Activated T-helper 1 cell treated with Interleukin-2 at 50 U/mL for 16 hours (primary cell): Measurements from ENCODE around the gene CNOT8.
A peak's percentile ranks its signal among the peaks of the same experiment; 100 is the strongest.
"Not testable (repeated sequence)": the region's sequence is repeated elsewhere in the genome, so short reads cannot be mapped to it uniquely, and the experiment has no call there.

Experiments
- DNase-seq: peaks from one replicate; pipeline ENCODE4 v3.0.0-alpha.2; 2020; ENCODE audit warnings: low read depth

The CNOT8 gene

DNA sequence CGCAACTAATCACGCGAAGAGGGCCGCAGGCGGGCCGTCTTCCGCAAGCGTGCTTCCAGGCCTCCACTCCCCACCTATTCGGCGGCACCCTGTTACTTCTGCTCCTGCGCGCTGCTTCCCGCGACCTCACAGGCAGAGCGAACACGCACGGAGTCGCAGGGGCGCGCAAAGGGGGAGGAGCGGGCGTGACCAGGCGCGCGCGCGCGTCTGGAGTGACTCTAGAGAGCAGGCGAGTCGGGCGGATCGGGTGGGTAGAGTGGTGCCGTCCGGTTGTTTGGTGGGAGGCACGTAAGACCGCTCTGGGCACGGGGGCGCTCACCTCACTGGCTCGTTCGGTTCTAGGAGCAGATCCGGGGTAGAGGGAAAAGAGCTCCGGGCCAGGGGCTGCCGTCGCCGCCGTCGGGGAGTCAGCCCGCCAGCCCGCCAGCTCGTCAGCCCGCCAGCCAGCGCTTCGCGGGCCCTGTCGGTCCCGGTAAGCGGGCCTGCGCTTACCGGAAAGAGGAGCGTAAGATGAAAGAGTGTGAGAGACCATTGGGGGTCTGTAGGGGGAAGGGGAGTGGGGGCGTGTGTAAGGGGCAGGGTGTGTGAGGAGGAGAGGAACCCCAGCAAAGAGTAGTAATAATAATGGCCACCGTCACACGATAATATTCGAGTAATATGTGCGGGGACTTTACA, at the start of gene CNOT8:
CNOT8 (plus strand) TSS at position 331 of the 675 bp plus-strand sequence. CDS start 4,652 bp downstream, outside the sequence.
- DNase-seq, result peak; percentile 97

DNA sequence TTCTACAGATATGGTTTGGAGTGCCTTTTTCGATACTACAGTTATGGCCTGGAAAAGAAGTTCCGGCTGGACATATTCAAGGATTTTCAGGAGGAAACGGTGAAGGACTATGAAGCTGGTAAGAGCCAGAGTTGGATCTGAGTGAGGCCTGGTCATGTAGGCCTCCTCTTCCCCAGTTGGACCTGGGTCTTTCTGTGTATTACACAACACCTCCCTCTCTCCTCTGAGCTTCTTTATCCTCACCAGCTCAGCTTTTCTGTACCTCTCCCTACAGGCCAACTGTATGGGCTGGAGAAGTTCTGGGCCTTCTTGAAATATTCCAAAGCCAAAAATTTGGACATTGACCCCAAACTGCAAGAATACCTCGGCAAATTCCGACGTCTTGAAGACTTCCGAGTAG, 47.2 kb upstream of the CNOT8 start:
- DNase-seq, result no peak

DNA sequence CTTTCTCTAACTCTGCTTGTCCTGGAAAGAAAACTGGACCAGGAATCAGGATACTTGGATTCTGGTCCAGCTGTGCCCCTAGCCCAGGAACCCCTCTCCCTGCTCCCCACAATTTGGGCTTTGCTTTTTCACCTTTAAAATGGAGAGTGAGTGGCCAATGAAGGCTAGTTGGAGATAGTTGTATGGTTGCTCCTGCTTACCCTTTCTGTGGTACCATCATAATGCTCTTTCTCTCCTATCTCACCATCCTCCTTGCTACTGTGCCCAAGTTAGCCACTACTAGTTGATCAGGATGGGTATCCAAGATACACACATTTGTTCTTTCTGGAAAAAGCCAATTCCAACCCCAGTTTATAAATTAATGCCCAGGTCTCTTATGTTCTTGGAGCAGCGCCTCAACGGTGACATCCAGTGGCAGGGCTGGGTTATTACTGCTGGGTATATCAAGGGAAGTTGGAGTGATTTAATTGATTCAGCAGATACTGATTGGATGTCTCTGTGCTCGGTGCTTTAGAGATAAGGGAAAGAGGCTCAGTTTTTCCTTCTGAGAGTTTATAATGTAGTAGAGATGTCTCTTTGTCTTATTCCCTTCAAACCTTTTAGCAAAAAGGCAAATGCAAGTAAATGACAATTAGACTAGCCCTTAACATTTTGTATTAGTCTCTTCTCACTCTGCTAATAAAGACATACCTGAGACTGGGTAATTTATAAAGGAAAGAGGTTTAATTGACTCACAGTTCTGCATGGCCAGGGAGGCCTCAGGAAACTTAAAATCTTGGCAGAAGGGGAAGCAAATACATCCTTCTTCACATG, 46.6 kb upstream of the CNOT8 start:
- peak; percentile 28 for DNase-seq

DNA sequence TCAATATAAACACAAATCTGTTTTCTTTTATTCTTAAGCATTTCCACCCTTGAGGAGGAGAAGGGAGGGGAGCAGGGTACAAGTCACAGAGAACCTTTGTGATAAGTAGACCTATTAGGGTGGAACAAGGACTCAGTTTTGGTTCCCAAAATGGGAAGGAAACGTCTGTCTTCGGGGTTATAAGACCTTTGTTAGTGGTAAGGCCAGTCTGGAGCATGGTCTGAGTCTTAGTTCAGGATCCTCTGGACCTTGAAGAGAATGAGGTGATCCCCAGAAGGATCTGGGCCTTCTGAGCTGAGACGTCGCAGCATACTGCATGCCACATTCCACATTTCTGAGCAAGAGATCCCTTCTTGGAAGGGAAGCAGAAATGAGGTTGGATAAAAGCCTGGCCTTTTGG, 45.3 kb upstream of the CNOT8 start:
- no peak for DNase-seq

DNA sequence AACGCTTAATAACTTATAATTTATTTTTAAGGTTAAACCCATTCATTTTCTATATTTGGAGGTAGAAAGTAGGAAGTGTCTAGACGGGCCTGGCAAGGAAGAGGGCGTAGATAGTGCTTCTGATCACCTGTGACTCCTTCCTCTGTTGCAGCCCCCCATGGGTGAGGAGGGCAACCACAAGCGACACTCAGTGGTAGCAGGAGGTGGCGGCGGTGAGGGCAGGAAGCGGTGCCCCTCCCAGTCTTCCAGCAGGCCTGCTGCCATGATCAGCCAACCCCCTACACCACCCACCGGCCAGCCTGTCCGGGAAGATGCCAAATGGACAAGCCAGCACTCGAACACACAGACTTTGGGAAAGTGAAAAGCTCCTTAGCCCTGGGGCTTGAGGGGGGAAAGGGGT, 44.7 kb upstream of the CNOT8 start:
- peak; percentile 7 for DNase-seq

DNA sequence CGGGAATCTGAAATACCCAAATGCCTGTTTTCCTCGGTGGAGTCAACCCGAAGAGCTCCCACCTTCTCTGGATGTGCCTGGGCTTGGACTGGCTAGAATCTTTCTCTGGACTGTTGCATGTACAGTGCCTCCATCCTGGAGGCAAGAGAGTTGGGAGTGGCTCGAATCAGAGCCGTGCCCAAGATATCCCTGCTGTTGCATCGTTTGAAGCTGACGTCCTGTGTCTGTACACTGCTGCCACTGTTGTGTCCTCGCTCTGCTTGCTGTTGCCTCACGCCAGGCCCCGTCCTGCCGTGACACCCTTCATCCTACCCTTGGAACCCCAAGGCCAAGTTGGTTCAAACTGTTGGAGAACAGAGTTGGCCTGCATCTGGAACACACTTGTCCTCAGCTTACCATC, 43.4 kb upstream of the CNOT8 start:
- DNase-seq, result no peak

DNA sequence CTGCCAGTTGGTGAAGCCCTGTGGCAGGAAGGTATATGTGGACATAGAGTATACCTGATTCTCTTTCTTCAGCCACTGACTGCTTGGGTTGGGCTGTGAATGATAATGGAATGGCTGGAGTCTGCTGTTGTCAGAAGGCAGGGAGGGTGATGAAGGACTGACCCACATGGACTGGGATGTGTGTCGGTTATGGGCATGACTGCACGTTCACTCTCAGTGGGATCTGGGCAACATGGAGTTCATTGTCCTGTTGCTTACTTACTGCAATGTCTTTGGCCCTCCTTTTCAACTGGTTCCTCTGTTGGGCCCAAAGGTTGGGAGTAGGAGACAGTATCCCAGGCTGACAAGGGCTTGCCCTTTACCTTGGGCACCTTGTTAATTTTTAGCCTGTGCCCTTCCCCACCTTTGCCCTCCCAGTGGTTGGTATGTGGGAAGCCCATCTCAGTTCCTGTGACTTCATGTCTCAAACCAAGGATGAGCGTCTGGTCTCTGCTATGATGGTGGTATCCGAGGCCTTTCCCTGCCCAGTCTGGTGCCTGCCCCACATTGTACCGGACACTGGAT, 42.7 kb upstream of the CNOT8 start:
- no peak for DNase-seq

DNA sequence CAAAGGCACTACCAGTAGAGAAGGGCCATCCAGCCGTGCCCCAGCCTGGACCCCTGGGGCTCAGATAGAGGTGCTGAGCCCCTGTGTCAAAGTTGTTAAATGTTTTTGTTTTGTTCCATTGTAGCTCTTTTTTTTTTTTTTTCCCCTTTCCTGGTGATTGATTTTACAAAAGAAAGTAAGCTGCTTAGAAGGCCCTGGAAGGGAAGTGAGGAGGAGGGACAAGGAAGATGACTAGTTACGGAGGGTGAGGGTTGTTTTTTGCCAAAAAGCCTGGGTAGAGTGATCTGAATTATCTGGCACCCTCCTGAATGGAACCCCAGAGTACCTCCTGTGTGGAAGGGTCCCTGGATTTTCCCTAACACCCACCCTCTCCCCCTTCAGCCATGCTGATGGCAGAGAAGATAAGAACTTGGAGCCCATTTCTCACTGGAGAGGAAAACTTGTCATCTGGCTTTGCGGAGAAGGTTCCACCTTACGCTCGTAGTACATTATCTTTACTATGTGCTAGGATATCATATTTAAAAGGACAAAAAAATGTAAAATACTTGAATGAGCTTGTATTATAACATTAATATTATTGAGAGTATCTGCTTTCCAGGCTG, 41.4 kb upstream of the CNOT8 start:
- DNase-seq, result no peak

DNA sequence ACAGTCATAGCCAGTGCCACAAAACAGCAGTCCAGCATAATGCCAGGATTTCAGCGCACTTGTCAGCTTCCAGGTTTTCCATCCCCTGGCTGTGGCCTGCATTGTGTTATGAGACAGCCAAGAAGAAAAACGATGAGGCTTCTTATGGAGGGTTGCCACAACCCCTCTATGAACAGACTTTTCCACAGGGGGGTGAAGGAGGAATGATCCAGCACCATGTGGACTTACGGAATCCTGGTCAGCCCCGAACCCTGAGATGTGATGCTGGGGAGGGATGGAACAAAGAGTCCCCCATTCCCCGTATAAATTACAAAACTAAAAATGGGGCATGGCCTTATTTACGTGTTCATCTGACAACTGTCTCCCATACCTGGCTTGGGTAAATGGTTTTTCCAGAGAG, 40.6 kb upstream of the CNOT8 start:
- DNase-seq, result no peak

DNA sequence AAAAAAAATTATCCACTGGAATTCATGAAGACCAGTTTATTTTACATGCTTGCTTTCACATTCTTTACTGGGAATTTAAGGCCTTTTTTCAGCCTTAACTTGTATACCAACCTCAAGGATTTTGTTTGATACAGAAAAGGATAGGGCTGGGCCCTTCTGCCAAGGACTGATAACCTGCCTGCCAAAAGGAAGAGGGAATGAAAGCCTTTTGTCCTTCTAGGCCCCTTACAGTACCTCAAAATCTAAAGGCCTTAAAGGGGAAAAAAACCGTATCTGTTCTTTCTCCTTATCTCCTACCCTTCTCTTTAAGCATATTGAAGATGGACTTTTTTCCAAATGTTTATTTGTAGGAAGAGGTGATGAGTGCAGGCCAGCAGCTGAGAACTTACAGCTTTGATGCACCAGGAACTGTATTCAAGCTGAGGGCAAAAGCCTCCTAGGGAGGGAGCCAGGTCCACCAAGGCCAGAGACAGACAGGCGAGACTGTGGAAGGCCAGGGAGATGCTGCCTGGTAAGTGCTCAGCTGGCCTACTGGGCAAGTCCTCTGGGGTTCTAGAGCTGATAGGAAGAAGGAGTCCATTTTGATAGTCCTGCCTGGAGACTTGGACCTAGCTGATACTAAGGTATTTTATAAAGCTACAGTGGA, 39.8 kb upstream of the CNOT8 start:
- no peak for DNase-seq

DNA sequence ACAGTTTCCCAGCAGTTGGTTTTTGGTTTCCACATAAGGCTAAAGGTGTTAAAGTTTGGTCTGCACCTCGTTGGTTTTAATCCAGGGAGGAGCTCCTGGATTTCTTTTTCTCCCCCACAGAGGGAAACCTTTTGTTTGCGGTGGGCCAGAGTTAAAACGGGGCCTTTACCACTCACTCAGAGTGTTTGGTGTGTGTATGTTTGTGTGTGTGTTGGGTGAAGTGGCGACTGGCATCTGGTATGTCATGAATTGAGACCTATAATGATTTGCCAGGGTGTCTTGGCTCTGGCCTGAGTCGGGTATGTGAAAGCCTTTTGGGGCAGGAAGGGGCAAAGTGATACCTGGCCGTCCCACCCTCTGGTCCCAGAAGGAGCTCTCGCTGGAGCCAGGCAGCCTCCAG, 38.9 kb upstream of the CNOT8 start:
- DNase-seq, result no peak

DNA sequence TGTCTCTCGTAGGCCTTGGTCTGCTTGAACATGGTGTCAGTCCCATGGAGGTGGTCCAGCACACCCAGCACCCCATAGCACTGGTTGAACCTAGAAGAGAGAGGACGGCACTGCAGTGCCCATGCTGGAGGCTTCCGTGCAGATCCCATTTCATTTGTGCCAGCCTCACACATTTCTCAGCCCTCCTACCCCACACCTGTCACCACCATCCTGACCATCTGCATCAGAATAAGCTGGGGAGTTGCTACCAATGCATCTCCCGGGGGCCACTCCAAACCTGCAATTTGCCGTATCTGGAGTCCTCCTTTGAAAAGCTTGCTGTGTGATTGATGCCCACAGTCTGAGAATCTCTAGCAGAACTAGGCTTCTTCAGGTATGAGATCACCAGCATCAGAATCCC, 38.0 kb upstream of the CNOT8 start:
- no peak for DNase-seq

DNA sequence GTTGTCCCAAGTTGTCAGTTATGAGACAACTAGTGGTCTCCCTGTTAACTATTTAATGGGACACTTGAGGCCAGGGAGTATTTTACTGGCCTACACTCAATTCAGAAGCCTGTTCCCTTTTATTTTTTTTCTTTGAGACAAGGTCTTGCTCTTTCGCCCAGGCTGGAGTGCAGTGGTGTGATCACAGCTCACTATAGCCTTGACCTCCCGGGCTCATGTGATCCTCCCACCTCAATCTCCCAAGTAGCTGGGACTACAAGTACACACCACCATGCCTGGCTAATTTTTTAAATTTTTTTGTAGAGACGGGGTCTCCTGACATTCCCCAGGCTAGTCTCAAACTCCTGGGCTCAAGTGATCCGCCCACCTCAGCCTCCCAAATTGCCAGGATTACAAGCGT, 35.5 kb upstream of the CNOT8 start:
- not testable (repeated sequence) for DNase-seq

DNA sequence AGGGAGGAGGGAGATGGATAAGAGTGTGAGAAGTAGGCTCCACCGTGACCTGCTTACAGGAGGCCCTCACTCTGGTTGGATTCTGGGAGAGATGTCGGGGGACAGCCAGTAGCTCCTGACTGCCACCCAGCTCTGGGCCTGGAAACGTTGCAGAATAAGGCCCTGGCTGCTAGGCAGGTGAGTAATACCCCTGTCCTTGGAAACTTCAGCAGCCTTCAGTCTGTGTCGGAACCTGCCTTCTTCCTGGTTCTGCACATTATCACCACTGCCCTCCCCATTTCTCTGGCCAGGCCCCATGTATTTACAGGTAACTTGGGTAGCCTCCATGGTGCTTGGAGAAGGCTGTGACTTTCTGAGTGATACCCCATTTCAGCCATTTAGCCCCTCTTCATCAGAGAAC, 34.8 kb upstream of the CNOT8 start:
- no peak for DNase-seq

DNA sequence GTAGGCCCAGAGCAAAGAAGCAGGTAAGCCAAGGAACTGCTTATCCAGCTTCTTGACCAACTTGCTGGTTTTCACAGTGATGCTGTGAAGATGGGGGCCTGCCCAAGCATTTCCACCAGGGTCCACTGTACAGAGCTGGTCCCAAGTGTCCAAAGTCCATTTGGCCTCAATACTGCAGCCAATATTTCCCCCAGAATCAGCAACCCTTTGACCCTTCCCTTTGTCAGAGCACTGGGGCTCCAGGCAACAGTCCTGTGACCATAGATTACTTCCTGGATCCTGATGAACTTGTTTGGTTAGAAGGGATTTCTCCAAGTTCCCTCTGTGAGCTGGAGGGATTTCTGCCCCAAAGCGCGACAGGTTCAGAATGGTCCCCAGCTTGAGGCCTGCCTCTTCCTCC, 34.4 kb upstream of the CNOT8 start:
- DNase-seq, result no peak

DNA sequence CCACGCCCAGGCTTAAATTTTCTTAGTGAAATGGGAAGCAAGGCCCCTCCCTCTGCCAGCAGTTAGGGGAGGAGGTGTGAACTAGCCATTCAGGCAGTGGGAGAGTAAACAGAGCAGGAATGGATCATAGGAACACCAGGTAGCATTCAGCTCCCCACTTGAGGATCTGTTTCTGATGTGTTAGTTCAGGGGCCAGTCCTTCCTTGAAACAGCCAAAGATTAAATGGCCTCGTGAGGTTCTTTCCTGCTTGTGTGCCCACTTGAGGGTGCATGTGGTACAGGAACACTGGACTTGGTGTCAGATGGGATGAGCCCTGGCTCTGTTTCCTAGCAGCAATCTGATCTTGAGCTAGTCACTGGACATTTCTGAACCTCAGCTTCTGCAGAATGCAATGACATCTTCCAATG, 29.2 kb upstream of the CNOT8 start:
- no peak for DNase-seq

DNA sequence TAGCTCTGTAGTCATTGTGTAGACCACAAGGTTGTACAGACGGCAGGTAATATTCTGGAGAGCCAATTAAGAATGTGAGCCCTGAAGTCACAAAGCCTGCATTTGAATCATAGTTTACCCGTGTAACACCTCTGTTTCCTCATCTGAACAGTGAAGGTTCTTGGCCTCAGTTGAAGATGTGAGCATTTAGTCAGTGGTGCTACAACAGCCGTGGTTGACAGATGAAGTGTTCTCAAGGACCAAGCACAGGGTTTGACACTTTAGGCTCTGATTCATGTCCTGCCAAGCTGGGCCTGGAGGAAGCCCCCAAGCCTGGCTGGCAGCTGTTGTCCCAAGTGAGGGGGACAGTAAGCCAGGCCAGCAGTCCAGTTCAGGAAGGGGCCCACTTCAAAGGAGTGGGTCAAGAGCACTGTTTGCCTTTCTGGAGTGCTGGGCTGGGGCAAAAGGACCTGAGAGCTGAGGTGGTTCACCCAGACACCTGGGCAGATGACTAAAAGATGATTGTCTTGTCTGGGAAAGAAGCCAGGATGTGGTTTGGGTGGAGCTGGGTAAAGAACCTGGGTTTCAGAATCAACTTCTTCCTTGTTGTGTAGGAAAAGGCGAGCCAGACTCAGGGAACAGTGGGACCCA, 28.7 kb upstream of the CNOT8 start:
- DNase-seq, result peak; percentile 7

DNA sequence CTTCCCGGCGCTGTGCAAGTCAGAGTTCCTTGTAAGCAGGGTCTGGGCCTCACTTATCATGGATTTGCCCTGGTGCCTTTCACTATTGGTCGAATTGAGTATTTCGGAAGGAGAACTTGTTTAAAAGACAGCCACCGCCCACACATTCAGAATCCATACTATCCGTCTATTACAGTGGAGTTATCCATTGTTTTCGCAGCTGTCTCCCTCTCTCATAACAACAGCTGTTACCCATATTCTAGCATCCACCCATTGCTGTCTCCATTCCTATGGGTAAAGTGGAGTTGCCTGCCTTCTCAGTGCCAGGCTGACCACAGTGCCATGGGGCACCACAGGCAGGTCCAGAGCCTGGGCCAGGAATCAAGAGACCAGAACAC, 28.2 kb upstream of the CNOT8 start:
- DNase-seq, result no peak

DNA sequence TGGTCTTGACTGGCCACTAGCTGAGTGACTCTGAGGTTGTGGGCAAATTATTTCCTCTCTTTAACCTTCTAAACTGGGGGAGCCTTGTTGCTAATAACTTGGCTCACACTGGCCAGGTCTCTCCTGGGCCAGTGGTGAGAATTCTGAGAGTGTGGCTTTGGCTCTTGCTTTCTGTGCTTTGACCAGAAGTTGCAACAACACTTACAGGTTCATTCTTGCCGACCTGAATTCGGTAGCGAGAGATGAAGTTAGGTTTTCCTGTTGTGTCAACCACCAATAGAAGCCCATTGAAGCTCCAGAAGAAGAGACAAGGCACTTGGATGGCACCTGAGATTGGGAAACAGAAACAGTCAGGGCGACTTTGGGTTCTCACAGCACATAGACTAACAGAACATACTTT, 27.8 kb upstream of the CNOT8 start:
- no peak for DNase-seq

DNA sequence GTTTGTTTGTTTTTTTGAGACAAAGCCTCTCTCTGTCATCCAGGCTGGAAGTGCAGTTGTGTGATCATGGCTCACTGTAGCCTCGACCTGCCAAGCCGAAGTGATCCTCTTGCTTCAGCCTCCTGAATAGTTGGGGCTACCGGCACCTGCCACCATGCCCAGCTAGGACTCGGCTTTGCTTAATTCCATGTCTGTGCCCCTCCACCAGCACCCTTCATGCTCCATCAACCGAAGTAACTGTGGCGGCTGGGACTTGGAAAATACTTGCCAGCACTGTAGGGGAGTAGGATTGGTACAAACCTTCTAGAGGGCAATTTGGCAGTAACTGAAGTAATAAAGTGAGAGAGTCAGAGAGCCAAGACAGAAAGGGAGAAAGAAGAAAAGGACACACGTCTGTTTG, 27.0 kb upstream of the CNOT8 start:
- no peak for DNase-seq

DNA sequence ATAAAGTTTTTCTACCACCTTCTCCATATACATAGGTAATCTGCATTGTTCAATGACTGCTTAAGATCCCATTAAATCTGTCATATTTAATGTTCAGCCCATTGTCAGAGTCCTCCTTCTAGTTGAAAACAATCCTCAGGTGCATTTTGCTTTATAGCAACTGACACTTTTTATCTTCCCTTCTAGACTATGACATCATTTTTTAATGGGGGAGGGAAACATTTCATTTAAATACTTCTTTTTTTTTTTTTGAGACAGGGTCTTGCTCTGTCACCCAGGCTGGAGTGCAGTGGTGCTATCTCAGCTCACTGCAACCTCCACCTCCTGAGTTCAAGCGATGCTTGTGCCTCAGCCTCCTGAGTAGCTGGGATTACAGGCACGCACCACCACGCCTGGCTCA, 25.6 kb upstream of the CNOT8 start:
- DNase-seq, result not testable (repeated sequence)

DNA sequence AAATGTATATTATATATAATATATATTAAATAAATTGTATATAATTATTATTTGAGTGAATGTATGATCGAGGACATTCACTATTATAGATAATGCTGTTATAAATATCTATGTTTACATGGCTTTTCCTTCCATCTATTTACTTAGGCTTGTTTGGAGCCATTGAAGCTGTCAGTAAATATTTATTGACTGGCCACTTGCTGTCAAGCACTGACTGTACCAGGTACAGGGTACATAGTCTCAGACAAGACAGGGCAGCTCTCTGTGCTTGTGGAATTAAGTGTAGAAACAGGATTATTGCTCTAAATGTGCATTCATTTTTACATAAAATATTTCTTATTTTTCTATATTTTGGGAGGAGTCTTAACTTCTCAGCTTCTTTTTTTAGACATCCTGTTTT, 24.4 kb upstream of the CNOT8 start:
- DNase-seq, result no peak
